Measurements from ENCODE around the gene MARVELD1.

MARVELD1 gene

GRCh38 chr10:97736403-97736901 lies 22.9 kb downstream of the MARVELD1 start:
- Histone ChIP-seq H3K9me3 (replicated peaks in 1 of 11) (peaks cover 0 to 11% (median 5%) of the 10 kb centered on the region in 11 experiments; a peak in 9 of 22 replicates), H3K4me2 (peak overlapping the region; percentile 36 to 98 (median 94)), H3K4me3 (peak overlapping the region in 9 of 10 experiments; percentile 80 to 100 (median 92); a peak in 15 of 20 replicates), H4K20me1 (peaks cover 28 to 43% (median 40%) of the 10 kb centered on the region in 11 experiments; a peak in 21 of 22 replicates), H3K27me3 (no peaks in the 10 kb centered on the region), H3K9ac (peak overlapping the region in 9 of 11 experiments; percentile 87 to 97 (median 92); a peak in 16 of 22 replicates), H3K36me3 (peaks cover 14 to 30% (median 20%) of the 10 kb centered on the region in 11 experiments; a peak in 20 of 22 replicates), H3K4me1 (peaks cover 47 to 53% (median 49%) of the 10 kb centered on the region in 10 experiments), H3K27ac (peak overlapping the region; percentile 85 to 95 (median 89); a peak in 21 of 22 replicates)
- TF ChIP-seq Cebpa-rat (IDR thresholded peaks at IDR 0.05): no peak

GRCh38 chr10:97736902-97737769 lies 23.6 kb downstream of the MARVELD1 start, which contains the start of gene ZFYVE27:
Gene ZFYVE27 (plus strand): TSS chr10:97737128. CDS start chr10:97738478, 1,350 bp downstream.
- Histone ChIP-seq H3K27ac (peak within 1 kb of the TSS; percentile 85 to 95 (median 89)), H4K20me1 (peaks cover 35 to 50% (median 47%) of the 10 kb centered on the region in 11 experiments; a peak in 21 of 22 replicates), H3K4me1 (peaks cover 49 to 59% (median 55%) of the 10 kb centered on the region in 10 experiments), H3K4me3 (peak within 1 kb of the TSS; percentile 78 to 100 (median 89)), H3K9ac (peak within 1 kb of the TSS; percentile 87 to 97 (median 92)), H3K4me2 (peak within 1 kb of the TSS; percentile 88 to 98 (median 96)), H3K27me3 (no peaks in the 10 kb centered on the region), H3K36me3 (peaks cover 21 to 37% (median 27%) of the 10 kb centered on the region in 11 experiments; a peak in 20 of 22 replicates), H3K9me3 (replicated peaks in 1 of 11) (peaks cover 0 to 11% (median 5%) of the 10 kb centered on the region in 11 experiments; a peak in 9 of 22 replicates)
- no peak for TF ChIP-seq Cebpa-rat (IDR thresholded peaks at IDR 0.05)

- TF ChIP-seq Cebpa-rat (IDR thresholded peaks at IDR 0.05): no peak
- Histone ChIP-seq H3K36me3 (peaks cover 26 to 43% (median 34%) of the 10 kb centered on the region in 11 experiments), H3K4me2 (peak overlapping the region; percentile 88 to 98 (median 96)), H4K20me1 (peaks cover 40 to 56% (median 53%) of the 10 kb centered on the region in 11 experiments; a peak in 21 of 22 replicates), H3K9ac (peak overlapping the region; percentile 87 to 97 (median 92)), H3K4me3 (peak overlapping the region; percentile 78 to 100 (median 89)), H3K27me3 (no peaks in the 10 kb centered on the region), H3K27ac (peak overlapping the region; percentile 85 to 95 (median 89)), H3K9me3 (replicated peaks in 1 of 11) (peaks cover 0 to 11% (median 5%) of the 10 kb centered on the region in 11 experiments; a peak in 9 of 22 replicates), H3K4me1 (peaks cover 49 to 62% (median 57%) of the 10 kb centered on the region in 10 experiments)
Observed at GRCh38 chr10:97737770-97738265, 24.3 kb downstream of the MARVELD1 start.

- Histone ChIP-seq H3K4me3 (peak overlapping the region; percentile 78 to 100 (median 89)), H3K27me3 (no peaks in the 10 kb centered on the region), H3K36me3 (peaks cover 34 to 51% (median 42%) of the 10 kb centered on the region in 11 experiments), H4K20me1 (peaks cover 48 to 64% (median 61%) of the 10 kb centered on the region in 11 experiments; a peak in 21 of 22 replicates), H3K4me1 (peaks cover 49 to 70% (median 63%) of the 10 kb centered on the region in 10 experiments), H3K27ac (0 out of 22 replicates have a peak overlapping the region, but pooled peaks of 1 of the 11 experiments have one; percentile 88), H3K4me2 (peak overlapping the region; percentile 88 to 98 (median 96)), H3K9me3 (replicated peaks in 1 of 11) (peaks cover 0 to 11% (median 5%) of the 10 kb centered on the region in 11 experiments; a peak in 9 of 22 replicates), H3K9ac (peak overlapping the region; percentile 87 to 97 (median 92); a peak in 21 of 22 replicates)
- TF ChIP-seq Cebpa-rat (IDR thresholded peaks at IDR 0.05): no peak
Observed at GRCh38 chr10:97738616-97739015, 25.1 kb downstream of the MARVELD1 start.

GRCh38 chr10:97740613-97741012 lies 27.1 kb downstream of the MARVELD1 start:
- peaks cover 0 to 9% (median 5%) of the 10 kb centered on the region in 11 experiments; a peak in 9 of 22 replicates for H3K9me3 ChIP-seq (replicated peaks in 1 of 11)
- peak overlapping the region in 7 of 11 experiments; percentile 3 to 39 (median 30); a peak in 12 of 22 replicates for H3K27ac ChIP-seq
- peaks cover 54 to 71% (median 62%) of the 10 kb centered on the region in 11 experiments for H3K36me3 ChIP-seq
- H3K4me1 ChIP-seq: peaks cover 46 to 72% (median 64%) of the 10 kb centered on the region in 10 experiments
- H4K20me1 ChIP-seq: peaks cover 60 to 84% (median 80%) of the 10 kb centered on the region in 11 experiments
- H3K27me3 ChIP-seq: no peaks in the 10 kb centered on the region
- H3K4me2 ChIP-seq: peak overlapping the region; percentile 78 to 98 (median 94)
- no peak for TF ChIP-seq Cebpa-rat (IDR thresholded peaks at IDR 0.05)
- peak overlapping the region; percentile 8 to 50 (median 30); a peak in 17 of 20 replicates for H3K4me3 ChIP-seq
- peak overlapping the region; percentile 36 to 95 (median 63); a peak in 21 of 22 replicates for H3K9ac ChIP-seq

GRCh38 chr10:97743169-97743943 lies 29.8 kb downstream of the MARVELD1 start:
- Histone ChIP-seq H3K9ac (peak overlapping the region in 5 of 11 experiments; percentile 24 to 52 (median 32); a peak in 5 of 22 replicates), H3K4me3 (no peak overlapping the region), H3K36me3 (peaks cover 80 to 96% (median 89%) of the 10 kb centered on the region in 11 experiments), H3K4me1 (peaks cover 28 to 54% (median 45%) of the 10 kb centered on the region in 10 experiments), H3K4me2 (peak overlapping the region in 3 of 11 experiments; percentile 5 to 11 (median 10); a peak in 3 of 22 replicates), H4K20me1 (peaks cover 61 to 100% (median 93%) of the 10 kb centered on the region in 11 experiments), H3K27ac (peak overlapping the region in 3 of 11 experiments; percentile 3 to 27 (median 17); a peak in 2 of 22 replicates), H3K27me3 (no peaks in the 10 kb centered on the region), H3K9me3 (replicated peaks in 1 of 11) (no peaks in the 10 kb centered on the region)
- TF ChIP-seq Cebpa-rat (IDR thresholded peaks at IDR 0.05): no peak

- Histone ChIP-seq H3K9ac (no peak overlapping the region), H4K20me1 (peaks cover 65 to 100% (median 92%) of the 10 kb centered on the region in 11 experiments), H3K4me1 (peaks cover 17 to 42% (median 34%) of the 10 kb centered on the region in 10 experiments), H3K9me3 (replicated peaks in 1 of 11) (no peaks in the 10 kb centered on the region), H3K4me2 (no peak overlapping the region), H3K27ac (no peak overlapping the region), H3K27me3 (no peaks in the 10 kb centered on the region), H3K4me3 (no peak overlapping the region), H3K36me3 (peaks cover 82 to 97% (median 92%) of the 10 kb centered on the region in 11 experiments)
- TF ChIP-seq Cebpa-rat (IDR thresholded peaks at IDR 0.05): no peak
Observed at GRCh38 chr10:97744405-97745035, 31.0 kb downstream of the MARVELD1 start.

Measured in BLaER1 treated with 17β-estradiol and CSF1 and Interleukin-3, amounts not matched to agents 10 nM and 100 nM (cell line).